Activated T-cell treated with anti-CD3 and anti-CD28 coated beads for 24 hours (primary cell): ENCODE data around the gene C19orf33.
"Not testable (repeated sequence)": the region's sequence is repeated elsewhere in the genome, so short reads cannot be mapped to it uniquely, and the experiment has no call there.

Experiments
- DNase-seq: peaks from one replicate; pipeline ENCODE4 v3.0.0-alpha.2; 2020; ENCODE audit warnings: low read depth

The C19orf33 gene

DNA sequence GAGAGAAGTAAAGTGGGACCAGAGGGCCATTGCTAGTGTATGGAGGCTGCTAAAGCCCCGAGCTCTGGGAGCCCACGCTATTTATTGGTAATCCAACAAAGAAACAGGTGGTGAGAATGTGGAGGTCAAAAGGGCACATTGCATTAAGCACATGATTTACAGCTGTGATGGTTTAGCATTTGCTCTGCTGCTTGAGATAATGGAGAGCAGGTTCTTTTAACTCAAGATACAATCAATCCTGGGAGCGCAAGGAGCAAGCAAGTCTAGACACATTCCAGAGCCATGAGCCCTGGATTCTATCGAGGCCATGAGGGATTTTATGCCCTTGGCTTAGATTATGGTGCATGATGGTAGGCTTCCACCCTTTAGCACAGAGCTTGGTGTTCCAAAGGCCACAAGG, 35.0 kb downstream of the C19orf33 start:
- DNase-seq = not testable (repeated sequence)

DNA sequence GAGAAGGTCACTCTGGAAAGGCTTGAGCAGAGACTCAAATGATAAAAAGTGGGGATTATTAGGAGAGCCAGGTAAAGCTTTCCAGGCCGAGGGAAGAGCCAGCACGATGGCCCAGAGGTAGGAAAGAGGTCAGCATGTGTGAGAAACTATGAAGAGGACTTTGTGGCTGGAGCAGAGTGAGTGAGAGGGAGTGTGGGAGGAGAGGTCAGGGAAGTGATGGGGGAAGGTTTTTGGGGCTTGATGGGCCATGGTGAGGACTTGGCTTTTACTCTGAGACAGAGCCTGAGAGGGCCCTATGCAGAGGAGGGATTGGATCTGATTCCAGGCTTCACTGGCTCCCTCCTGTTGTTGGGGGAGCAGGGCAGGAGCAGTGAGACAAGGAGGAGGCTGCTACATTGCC, 36.9 kb downstream of the C19orf33 start:
- DNase-seq = no peak

DNA sequence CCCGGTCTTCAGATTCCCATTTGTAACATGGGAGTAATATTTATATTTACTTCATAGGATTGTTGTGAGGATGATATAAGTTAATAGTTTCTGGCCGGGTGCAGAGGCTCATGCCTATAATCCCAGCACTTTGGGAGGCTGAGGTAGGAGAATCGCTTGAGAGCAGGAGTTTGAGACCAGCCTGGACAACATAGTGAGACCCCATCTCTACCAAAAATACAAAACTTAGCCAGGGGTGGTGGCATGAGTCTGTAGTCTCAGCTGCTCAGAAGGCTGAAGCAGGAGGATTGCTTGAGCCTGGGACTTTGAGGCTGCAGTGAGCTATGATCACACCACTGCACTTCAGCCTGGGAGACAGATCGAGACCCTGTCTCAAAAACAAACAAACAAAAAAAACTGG, 42.8 kb downstream of the C19orf33 start:
- no peak for DNase-seq

DNA sequence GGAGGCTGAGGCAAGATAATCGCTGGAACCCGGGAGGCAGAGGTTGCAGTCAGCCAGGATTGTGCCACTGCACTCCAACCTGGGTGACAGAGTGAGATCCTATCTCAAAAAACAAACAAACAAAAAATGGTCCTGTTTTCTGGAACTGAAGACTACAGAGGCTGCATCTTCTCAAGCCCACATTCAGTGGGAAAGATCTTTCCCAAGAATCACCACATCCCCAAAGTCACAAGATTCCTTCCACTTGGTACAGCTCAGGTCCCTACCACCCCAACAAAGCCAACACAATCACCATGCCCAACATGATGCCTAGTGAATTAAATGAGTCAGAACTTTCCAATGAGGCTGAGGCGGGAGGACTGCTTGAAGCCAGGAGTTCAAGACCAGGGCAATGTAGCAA, 46.8 kb downstream of the C19orf33 start:
- DNase-seq = no peak

DNA sequence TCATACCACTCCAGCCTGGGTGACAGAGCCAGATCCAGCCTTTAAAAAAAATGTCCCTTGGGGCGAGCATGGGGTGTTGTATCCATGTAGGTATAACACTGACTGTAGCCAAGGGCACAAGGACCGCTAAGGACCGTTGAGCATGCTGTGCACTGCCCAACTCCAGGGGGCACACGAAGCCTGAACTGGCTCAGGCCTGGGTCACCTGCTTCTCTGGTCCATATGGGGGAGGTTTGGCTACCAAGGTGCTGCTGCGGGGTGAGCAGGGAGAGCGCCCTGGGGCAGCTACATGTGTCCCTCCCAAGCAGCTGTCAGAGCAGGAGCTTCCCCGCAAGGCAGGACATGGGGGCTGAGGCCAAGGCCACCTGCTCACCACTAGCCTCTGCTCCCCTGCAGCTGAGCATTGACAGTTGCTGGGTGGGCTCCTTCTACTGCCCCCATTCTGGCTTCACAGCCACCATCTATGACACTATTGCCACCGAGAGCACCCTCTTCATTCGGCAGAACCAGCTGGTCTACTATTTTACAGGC, 47.9 kb downstream of the C19orf33 start:
- DNase-seq = no peak

DNA sequence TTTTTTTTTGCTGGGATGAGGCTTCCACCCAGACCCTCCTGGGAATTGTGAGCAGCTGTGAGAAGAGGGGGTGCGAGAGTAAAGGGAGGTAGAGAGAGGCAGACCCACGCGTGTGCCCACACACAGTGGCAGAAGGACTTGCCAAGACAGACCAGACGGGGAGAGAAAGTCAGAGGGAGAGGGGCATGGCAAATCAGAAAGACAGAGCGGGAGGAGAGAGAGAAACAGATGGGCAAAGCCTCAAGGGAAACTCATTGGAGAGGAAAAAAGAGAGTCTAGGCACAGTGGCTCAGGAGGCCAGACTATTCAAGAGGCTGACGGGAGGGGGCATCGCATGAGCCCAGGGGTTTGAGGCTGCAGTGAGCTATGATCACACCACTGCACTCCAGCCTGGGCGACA, 48.6 kb downstream of the C19orf33 start:
- no peak for DNase-seq
